HG03280 (cell line): ENCODE data around the gene SYT12.

ENCODE experiments used
- ATAC-seq: cut with Tn5 transposase; IDR thresholded peaks from one replicate; pipeline ENCODE4 v1.9.1; 2021; ENCODE audit warnings: mild to moderate bottlenecking, moderate library complexity; ENCODE audit not compliant: unreplicated experiment

The SYT12 gene

GRCh38 chr11:67054346-67054835, 31.5 kb downstream of the SYT12 start:
- ATAC-seq: no peak

- ATAC-seq: no peak
Observed at GRCh38 chr11:67054836-67055523, 32.0 kb downstream of the SYT12 start.

GRCh38 chr11:67055812-67056211, 32.9 kb downstream of the SYT12 start:
- ATAC-seq: no peak

- no peak for ATAC-seq
Observed at GRCh38 chr11:67056267-67057204, 33.6 kb downstream of the SYT12 start, which contains the start of gene RHOD. TSS of gene RHOD (plus strand) at chr11:67056847. CDS start at chr11:67056903, 56 bp downstream.

- no peak for ATAC-seq
Observed at GRCh38 chr11:67057205-67057672, 34.3 kb downstream of the SYT12 start.

- ATAC-seq: no peak
Observed at GRCh38 chr11:67058506-67058905, 35.6 kb downstream of the SYT12 start.

GRCh38 chr11:67059671-67060070, 36.7 kb downstream of the SYT12 start:
- ATAC-seq: no peak

- no peak for ATAC-seq
Observed at GRCh38 chr11:67060111-67060522, 37.2 kb downstream of the SYT12 start.

GRCh38 chr11:67062526-67063373, 39.8 kb downstream of the SYT12 start:
- ATAC-seq: no peak

GRCh38 chr11:67066333-67066709, 43.4 kb downstream of the SYT12 start:
- no peak for ATAC-seq

- ATAC-seq: peak; percentile 58
Observed at GRCh38 chr11:67071420-67072284, 48.7 kb downstream of the SYT12 start.

- ATAC-seq: no peak
Observed at GRCh38 chr11:67072295-67072694, 49.4 kb downstream of the SYT12 start.

GRCh38 chr11:67073908-67074307, 51.0 kb downstream of the SYT12 start:
- no peak for ATAC-seq

GRCh38 chr11:67076202-67076601, 53.3 kb downstream of the SYT12 start:
- no peak for ATAC-seq

- ATAC-seq: no peak
Observed at GRCh38 chr11:67079065-67079705, 56.3 kb downstream of the SYT12 start.

- no peak for ATAC-seq
Observed at GRCh38 chr11:67082071-67082791, 59.3 kb downstream of the SYT12 start.

- no peak for ATAC-seq
Observed at GRCh38 chr11:67083786-67084366, 60.9 kb downstream of the SYT12 start.

- ATAC-seq: no peak
Observed at GRCh38 chr11:67085617-67086016, 62.7 kb downstream of the SYT12 start.
